ENCODE results near the gene WFDC9. TPM values are rescaled to one million over a fixed set of nuclear protein-coding genes. Genes with fewer than 3 reads are reported as not detected.

WFDC9 gene
- polyA plus RNA-seq, 3 donors: not detected

GRCh38 chr20:45621593-45621992 lies 9.5 kb downstream of the WFDC9 start:
- no peak for DNase-seq
- WGBS (ENCODE audit: insufficient coverage): 100% methylated on average over 1 of the region's 2 CpGs
- no peaks in the 10 kb centered on the region for H3K4me1 ChIP-seq (ENCODE audit: control insufficient read depth in 1 of 2, insufficient read depth in 2 of 2, low read length in 2 of 2)
- H3K9me3 Mint-ChIP-seq: peaks cover 0 to 12% (median 2%) of the 10 kb centered on the region in 7 donors
- no peak overlapping the region for H3K27ac Mint-ChIP-seq
- H3K4me3 Mint-ChIP-seq: no peak overlapping the region
- H4K20me1 ChIP-seq (ENCODE audit: insufficient read depth, low read length): no peaks in the 10 kb centered on the region
- H3K27me3 Mint-ChIP-seq (ENCODE audit: low read depth in 3 of 3): peaks cover 3 to 17% (median 6%) of the 10 kb centered on the region in 3 donors
- H3K4me2 ChIP-seq (replicated peaks; ENCODE audit: extremely low read depth, low read length, poor library complexity, severe bottlenecking): no peak overlapping the region
- no peaks in the 10 kb centered on the region for H3K79me2 ChIP-seq (ENCODE audit: insufficient read depth, low read length)
- H3K9ac ChIP-seq (ENCODE audit: insufficient read depth, low read length, poor library complexity, severe bottlenecking): no peak overlapping the region
- no peak overlapping the region for H3K4me3 ChIP-seq (replicated peaks in 1 of 3; ENCODE audit: low read depth in 2 of 3, low read length in 3 of 3)
- no peaks in the 10 kb centered on the region for H3K36me3 ChIP-seq (replicated peaks in 1 of 2; ENCODE audit: control insufficient read depth in 1 of 2, insufficient read depth in 2 of 2, low read length in 2 of 2)
- no peaks in the 10 kb centered on the region for H3K9me3 ChIP-seq (replicated peaks in 1 of 2; ENCODE audit: control insufficient read depth in 1 of 2, insufficient read depth in 1 of 2, low read length in 2 of 2)
- H3K4me1 Mint-ChIP-seq: no peaks in the 10 kb centered on the region
- H3K36me3 Mint-ChIP-seq: no peaks in the 10 kb centered on the region
- peaks cover 5 to 6% of the 10 kb centered on the region in 2 donors for H3K27me3 ChIP-seq (ENCODE audit: control insufficient read depth in 2 of 2, insufficient read depth in 2 of 2, low read length in 2 of 2)
- TF ChIP-seq CTCF (IDR thresholded peaks at IDR 0.05): no peak
- H3K27ac ChIP-seq (ENCODE audit: low read depth in 1 of 2, low read length in 2 of 2): no peak overlapping the region
- intact Hi-C loops (cut with micrococcal nuclease): no loop called here
- no peak overlapping the region for H2AFZ ChIP-seq (ENCODE audit: insufficient read depth, low read depth, low read length, poor library complexity, severe bottlenecking)

DNA sequence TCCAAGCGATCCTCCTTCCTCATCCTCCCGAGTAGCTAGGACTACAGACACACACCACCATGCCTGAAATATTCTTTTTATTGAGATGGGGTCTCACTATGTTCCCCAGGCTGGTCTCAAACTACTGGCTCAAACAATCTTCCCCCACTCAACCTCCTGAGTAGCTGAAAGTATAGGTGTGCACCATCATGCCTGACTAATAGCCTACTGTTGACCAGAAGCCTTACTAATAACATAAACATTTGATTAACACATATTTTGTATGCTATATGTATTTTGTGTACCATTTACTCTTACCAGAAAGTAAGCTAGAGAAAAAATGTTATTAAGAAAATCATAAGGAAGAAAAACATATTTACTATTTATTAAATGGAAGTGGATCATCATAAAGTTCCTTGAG lies 13.5 kb downstream of the WFDC9 start:
- WGBS (ENCODE audit: insufficient coverage): no CpG with 5 or more reads among the region's 2 CpGs
- DNase-seq: no peak
- no peak overlapping the region for H3K9ac ChIP-seq (ENCODE audit: insufficient read depth, low read length, poor library complexity, severe bottlenecking)
- no peak overlapping the region for H3K27ac ChIP-seq (ENCODE audit: low read depth in 1 of 2, low read length in 2 of 2)
- Mint-ChIP-seq H3K36me3 (no peaks in the 10 kb centered on the region), H3K4me1 (no peaks in the 10 kb centered on the region), H3K27me3 (ENCODE audit: low read depth in 3 of 3) (peaks cover 2 to 12% (median 3%) of the 10 kb centered on the region in 3 donors), H3K27ac (no peak overlapping the region), H3K9me3 (peaks cover 0 to 8% (median 0%) of the 10 kb centered on the region in 7 donors), H3K4me3 (no peak overlapping the region)
- no peaks in the 10 kb centered on the region for H3K79me2 ChIP-seq (ENCODE audit: insufficient read depth, low read length)
- no peak overlapping the region for H3K4me3 ChIP-seq (replicated peaks in 1 of 3; ENCODE audit: low read depth in 2 of 3, low read length in 3 of 3)
- H2AFZ ChIP-seq (ENCODE audit: insufficient read depth, low read depth, low read length, poor library complexity, severe bottlenecking): no peak overlapping the region
- no peak overlapping the region for H3K4me2 ChIP-seq (replicated peaks; ENCODE audit: extremely low read depth, low read length, poor library complexity, severe bottlenecking)
- intact Hi-C loops (cut with micrococcal nuclease): no loop called here
- no peaks in the 10 kb centered on the region for H3K36me3 ChIP-seq (replicated peaks in 1 of 2; ENCODE audit: control insufficient read depth in 1 of 2, insufficient read depth in 2 of 2, low read length in 2 of 2)
- H3K4me1 ChIP-seq (ENCODE audit: control insufficient read depth in 1 of 2, insufficient read depth in 2 of 2, low read length in 2 of 2): no peaks in the 10 kb centered on the region
- H3K27me3 ChIP-seq (ENCODE audit: control insufficient read depth in 2 of 2, insufficient read depth in 2 of 2, low read length in 2 of 2): peaks cover 3% of the 10 kb centered on the region in 2 donors
- no peaks in the 10 kb centered on the region for H3K9me3 ChIP-seq (replicated peaks in 1 of 2; ENCODE audit: control insufficient read depth in 1 of 2, insufficient read depth in 1 of 2, low read length in 2 of 2)
- TF ChIP-seq CTCF (IDR thresholded peaks at IDR 0.05): no peak
- no peaks in the 10 kb centered on the region for H4K20me1 ChIP-seq (ENCODE audit: insufficient read depth, low read length)
